GM12878 (cell line): ENCODE data around the gene DHX32. TPM values are rescaled to one million over a fixed set of nuclear protein-coding genes. Genes with fewer than 3 reads are reported as not detected.

Source experiments
- ATAC-seq: fragments of 200-7000 bp; cut with Tn5 transposase; 3 replicates; pipeline ENCODE4 v1.9.1; 2020; ENCODE audit warnings: mild to moderate bottlenecking, moderate library complexity
- BruUV-seq: library from RNA; stranded (reverse); fragments of 400-500 nt; replicated peaks from 2 replicates; lab custom pipeline; 2021; lab: Mats Ljungman, UMichigan
- CTCF ChIA-PET: fragments of 300-600 bp; sonication (Branson Sonifier 250); formaldehyde crosslinking; extraction: SDS; loops from one replicate; lab custom pipeline; 2021; ENCODE audit warnings: inconsistent platforms; lab: Yijun Ruan, JAX
- POLR2A ChIA-PET: fragments of 350-600 bp; formaldehyde crosslinking; extraction: SDS; loops from one replicate; lab custom pipeline; 2021; ENCODE audit warnings: inconsistent platforms; lab: Charles Lee
- RAD21 ChIA-PET: fragments of 300-600 bp; sonication (Branson Sonifier 250); formaldehyde crosslinking; loops from one replicate; lab custom pipeline; 2023; ENCODE audit warnings: antibody characterized with exemption; ENCODE audit not compliant: unreplicated experiment; lab: Charles Lee
- SMC1A ChIA-PET: fragments of 300-600 bp; sonication (Branson Sonifier 250); formaldehyde crosslinking; loops from one replicate; lab custom pipeline; 2023; ENCODE audit not compliant: unreplicated experiment, uncharacterized antibody; lab: Charles Lee
- DNase-seq: peaks from one replicate; pipeline ENCODE4 v3.0.0-alpha.2; 2011; ENCODE audit warnings: low read depth, low spot score
- FAIRE-seq: peaks from 3 replicates; lab custom pipeline; 2011; peaks lifted over from hg19 to GRCh38; lab: Jason Lieb, UNC
- H2AFZ ChIP-seq: 2 replicates; pipeline ENCODE4 v1.6.0; 2011; ENCODE audit warnings: low read depth, low read length, control low read depth; ENCODE audit not compliant: control insufficient read depth
- H3K27ac ChIP-seq: 2 replicates; pipeline ENCODE4 v1.5.1; 2011; ENCODE audit warnings: control low read depth; ENCODE audit not compliant: control insufficient read depth, insufficient read depth
- H3K27me3 ChIP-seq, 2 experiments: replicated peaks in 1 of 2; 2 replicates each; pipeline versions ENCODE4 v1.6.0 to v1.6.1; 2011; ENCODE audit warnings: low read length in 1 of 2; ENCODE audit not compliant: control insufficient read depth in 2 of 2, insufficient read depth in 2 of 2
- H3K36me3 ChIP-seq, 2 experiments: 2 replicates each; pipeline ENCODE4 v1.5.1; 2011; ENCODE audit warnings: low read length in 1 of 2; ENCODE audit not compliant: control insufficient read depth in 2 of 2, insufficient read depth in 2 of 2
- H3K4me1 ChIP-seq: 2 replicates; pipeline ENCODE4 v1.6.1; 2011; ENCODE audit warnings: mild to moderate bottlenecking, low read length, moderate library complexity, mixed read lengths; ENCODE audit not compliant: control insufficient read depth, insufficient read depth
- H3K4me2 ChIP-seq: 2 replicates; pipeline ENCODE4 v1.6.0; 2011; ENCODE audit warnings: control low read depth; ENCODE audit not compliant: control insufficient read depth, insufficient read depth
- H3K4me3 ChIP-seq: fragments of 200-600 bp; sonication (generic); 2 replicates; pipeline ENCODE4 v1.5.1; 2016
- H3K79me2 ChIP-seq: 2 replicates; pipeline ENCODE4 v1.6.0; 2011; ENCODE audit warnings: low read length; ENCODE audit not compliant: control insufficient read depth, insufficient read depth
- H3K9ac ChIP-seq: 2 replicates; pipeline ENCODE4 v1.8.0; 2011; ENCODE audit warnings: low read length, control low read depth, mixed read lengths; ENCODE audit not compliant: control insufficient read depth, insufficient read depth
- H3K9me3 ChIP-seq: replicated peaks from 3 replicates; pipeline ENCODE4 v1.5.1; 2011; ENCODE audit warnings: mild to moderate bottlenecking, low read length; ENCODE audit not compliant: control insufficient read depth, insufficient read depth
- H4K20me1 ChIP-seq: 2 replicates; pipeline ENCODE4 v1.6.0; 2011; ENCODE audit not compliant: control insufficient read depth, insufficient read depth
- HCFC1 ChIP-seq: fragments of 150-350 bp; IDR thresholded peaks from 2 replicates; pipeline ENCODE4 v1.6.1; 2014; ENCODE audit warnings: low read length
- HSF1 ChIP-seq: fragments of 150-350 bp; IDR thresholded peaks from 2 replicates; pipeline ENCODE4 v1.6.1; 2014; ENCODE audit warnings: mild to moderate bottlenecking, low read depth, low read length
- IKZF2 ChIP-seq, 2 experiments: fragments of 450-650 bp; IDR thresholded peaks; 2 replicates each; pipeline ENCODE4 v1.6.1; 2017; ENCODE audit warnings: mild to moderate bottlenecking in 2 of 2, moderate library complexity in 2 of 2
- MTA3 ChIP-seq: IDR thresholded peaks from 2 replicates; pipeline ENCODE4 v1.6.1; 2012; ENCODE audit warnings: low read length, inconsistent platforms, borderline replicate concordance
- NFYA ChIP-seq: IDR thresholded peaks from 2 replicates; pipeline ENCODE4 v1.6.1; 2011; ENCODE audit warnings: low read depth, mild to moderate bottlenecking, low read length, improper control_type of control experiment, borderline replicate concordance
- NKRF ChIP-seq: fragments of 450-650 bp; conservative IDR thresholded peaks from 2 replicates; pipeline ENCODE4 v1.6.1; 2017; ENCODE audit warnings: mild to moderate bottlenecking, moderate library complexity
- POLR2AphosphoS5 ChIP-seq: IDR thresholded peaks from 2 replicates; pipeline ENCODE4 v1.6.1; 2011; ENCODE audit warnings: mild to moderate bottlenecking, low read length, inconsistent platforms
- RB1 ChIP-seq: fragments of 450-650 bp; formaldehyde crosslinking; IDR thresholded peaks from 2 replicates; pipeline ENCODE4 v1.6.1; 2017; ENCODE audit warnings: mild to moderate bottlenecking, borderline replicate concordance
- RUNX3 ChIP-seq: IDR thresholded peaks from 2 replicates; pipeline ENCODE4 v1.6.1; 2012; ENCODE audit warnings: low read length, inconsistent platforms
- SKIL ChIP-seq: fragments of 450-650 bp; IDR thresholded peaks from 2 replicates; pipeline ENCODE4 v1.6.1; 2017; ENCODE audit warnings: mild to moderate bottlenecking, low read depth, inconsistent platforms; ENCODE audit not compliant: poor library complexity, severe bottlenecking
- SMAD5 ChIP-seq: IDR thresholded peaks from 2 replicates; pipeline ENCODE4 v1.6.1; 2016; ENCODE audit warnings: antibody characterized with exemption, low read depth
- SPI1 ChIP-seq: IDR thresholded peaks from 2 replicates; pipeline ENCODE4 v1.6.1; 2011; ENCODE audit warnings: low read depth, mild to moderate bottlenecking, low read length, moderate library complexity, borderline replicate concordance; ENCODE audit not compliant: insufficient read depth
- YY1 ChIP-seq: IDR thresholded peaks from 2 replicates; pipeline ENCODE4 v1.6.1; 2011; ENCODE audit warnings: low read depth, mild to moderate bottlenecking, low read length
- ZBED1 ChIP-seq: IDR thresholded peaks from 2 replicates; pipeline ENCODE4 v1.6.1; 2016; ENCODE audit warnings: borderline replicate concordance
- ZBTB33 ChIP-seq: fragments of 450-650 bp; IDR thresholded peaks from 2 replicates; pipeline ENCODE4 v1.6.1; 2017; ENCODE audit warnings: mild to moderate bottlenecking
- WGBS: methylation state at CpG from one replicate; pipeline ENCODE4 v1.1.6; 2016; ENCODE audit warnings: low lambda C conversion rate; ENCODE audit not compliant: insufficient replicate concordance, insufficient coverage; ENCODE audit errors: missing lambda C conversion rate; 5-methylcytosine and 5-hydroxymethylcytosine counted together
- in situ Hi-C: fragments of 300-500 bp; cut with MboI; formaldehyde crosslinking; loops from 9 replicates; pipeline ENCODE4 v1.14.3; 2018; ENCODE audit warnings: mixed read lengths
- intact Hi-C: fragments of 100-400 bp; cut with micrococcal nuclease; formaldehyde crosslinking; loops from one replicate; pipeline ENCODE4 v1.14.2; 2022; ENCODE audit not compliant: unreplicated experiment
- polyA plus RNA-seq, 11 experiments: library from polyadenylated mRNA; depleted of rRNA in 4 of 11; unstranded in 6 of 11; stranded (reverse) in 5 of 11; fragments of >200 nt; fragmentation: Nextera tagmentation in 4 of 11; fragmentation: Illumina TruSeq in 1 of 11; extraction: Ambion mirVana in 4 of 11; extraction: Trizol in 1 of 11; gene quantifications; 1 replicate in 1 of 11; 2 replicates in 10 of 11; pipeline versions ENCODE4 v1.2.1 to v1.2.3, GENCODE V29; 2011 to 2016; ENCODE audit warnings: inconsistent platforms in 2 of 11, missing spikeins in 2 of 11, low read depth in 1 of 11
- total RNA-seq, 4 experiments: library from RNA; depleted of rRNA in 3 of 4; stranded (reverse); fragments of >200 nt in 3 of 4; fragmentation: Illumina TruSeq in 1 of 4; extraction: Trizol in 1 of 4; gene quantifications; 2 replicates each; pipeline versions ENCODE4 v1.2.1 to v1.2.3, GENCODE V29; 2013 to 2021

DHX32 gene
- total and polyA plus RNA-seq, 10 of the 15 experiments (the other 5 are each of a cell fraction or from before 2014, with no cell fraction given): 5.4 to 21.0 (median 16.0) TPM

GRCh38 chr10:125848371-125848770 lies 32.7 kb downstream of the DHX32 start:
- H3K4me1 ChIP-seq: no peaks in the 10 kb centered on the region
- no peaks in the 10 kb centered on the region for H3K79me2 ChIP-seq
- ATAC-seq (no peak), FAIRE-seq (no peak), DNase-seq (no peak)
- H3K4me3 ChIP-seq: no peak overlapping the region
- H2AFZ ChIP-seq: no peak overlapping the region
- BruUV-seq: no TSS peak
- no peak overlapping the region for H3K9ac ChIP-seq
- SMC1A ChIA-PET: no interaction called here
- H3K4me2 ChIP-seq: no peak overlapping the region
- POLR2A ChIA-PET: no interaction called here
- RAD21 ChIA-PET: interaction anchor here (1.9 kb wide), 1 partner anchor 28 kb away, joined by 5 read pairs; no protein-coding TSS in a partner anchor
- H3K9me3 ChIP-seq: no peaks in the 10 kb centered on the region
- H3K27ac ChIP-seq: no peak overlapping the region
- CTCF ChIA-PET: interaction anchor here (1.6 to 3.0 kb wide), 2 partner anchors 16 to 20 kb away, joined by 6 to 11 read pairs; no protein-coding TSS in a partner anchor
- no peaks in the 10 kb centered on the region for H4K20me1 ChIP-seq
- TF ChIP-seq NFYA: no peak
- TF ChIP-seq YY1: no peak
- no peak for TF ChIP-seq MTA3
- TF ChIP-seq RUNX3: no peak
- TF ChIP-seq SPI1: no peak
- no peak for TF ChIP-seq RB1
- TF ChIP-seq HSF1: no peak
- no peak for TF ChIP-seq HCFC1
- no peak for TF ChIP-seq POLR2AphosphoS5
- TF ChIP-seq ZBTB33: no peak
- no peak for TF ChIP-seq SKIL
- no peak for TF ChIP-seq IKZF2 (IDR thresholded peaks at IDR 0.05)
- no peak for TF ChIP-seq ZBED1
- no peak for TF ChIP-seq SMAD5
- TF ChIP-seq NKRF: no peak
- no peaks in the 10 kb centered on the region for H3K27me3 ChIP-seq
- intact Hi-C loops (no loop called here), in situ Hi-C loops (no loop called here)
- peaks cover 0 to 2% of the 10 kb centered on the region in 2 experiments; a peak in 2 of 4 replicates for H3K36me3 ChIP-seq
- 74% methylated on average over 2 of the region's 2 CpGs for WGBS
